Measurements from ENCODE around the gene RASGEF1C. TPM values are rescaled to one million over a fixed set of nuclear protein-coding genes. Genes with fewer than 3 reads are reported as not detected.

Gene RASGEF1C
- total and polyA plus RNA-seq, 7 donors: 0.35 to 4.2 (median 1.1) TPM; not detected in 2

GRCh38 chr5:180135128-180135955 is 73.7 kb downstream of the RASGEF1C start:
- TF ChIP-seq EP300 (IDR thresholded peaks at IDR 0.05) (no peak), POLR2AphosphoS5 (IDR thresholded peaks at IDR 0.05) (no peak), POLR2A (IDR thresholded peaks at IDR 0.05) (no peak)
- TF ChIP-seq, protein P1, sequence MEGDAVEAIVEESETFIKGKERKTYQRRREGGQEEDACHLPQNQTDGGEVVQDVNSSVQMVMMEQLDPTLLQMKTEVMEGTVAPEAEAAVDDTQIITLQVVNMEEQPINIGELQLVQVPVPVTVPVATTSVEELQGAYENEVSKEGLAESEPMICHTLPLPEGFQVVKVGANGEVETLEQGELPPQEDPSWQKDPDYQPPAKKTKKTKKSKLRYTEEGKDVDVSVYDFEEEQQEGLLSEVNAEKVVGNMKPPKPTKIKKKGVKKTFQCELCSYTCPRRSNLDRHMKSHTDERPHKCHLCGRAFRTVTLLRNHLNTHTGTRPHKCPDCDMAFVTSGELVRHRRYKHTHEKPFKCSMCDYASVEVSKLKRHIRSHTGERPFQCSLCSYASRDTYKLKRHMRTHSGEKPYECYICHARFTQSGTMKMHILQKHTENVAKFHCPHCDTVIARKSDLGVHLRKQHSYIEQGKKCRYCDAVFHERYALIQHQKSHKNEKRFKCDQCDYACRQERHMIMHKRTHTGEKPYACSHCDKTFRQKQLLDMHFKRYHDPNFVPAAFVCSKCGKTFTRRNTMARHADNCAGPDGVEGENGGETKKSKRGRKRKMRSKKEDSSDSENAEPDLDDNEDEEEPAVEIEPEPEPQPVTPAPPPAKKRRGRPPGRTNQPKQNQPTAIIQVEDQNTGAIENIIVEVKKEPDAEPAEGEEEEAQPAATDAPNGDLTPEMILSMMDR (IDR thresholded peaks at IDR 0.05): no peak
- Histone ChIP-seq H3K36me3 (no peaks in the 10 kb centered on the region), H3K4me3 (no peak overlapping the region), H3K9me3 (no peaks in the 10 kb centered on the region), H3K4me1 (no peaks in the 10 kb centered on the region), H3K27ac (no peak overlapping the region), H3K27me3 (peaks cover 0 to 14% (median 0%) of the 10 kb centered on the region in 3 donors)
- 53 to 57% methylated on average over 13 of the region's 13 CpGs for WGBS, 2 donors
- DNase-seq: peak; percentile 53
- intact Hi-C loops (cut with DNase I): no loop called here

DNA sequence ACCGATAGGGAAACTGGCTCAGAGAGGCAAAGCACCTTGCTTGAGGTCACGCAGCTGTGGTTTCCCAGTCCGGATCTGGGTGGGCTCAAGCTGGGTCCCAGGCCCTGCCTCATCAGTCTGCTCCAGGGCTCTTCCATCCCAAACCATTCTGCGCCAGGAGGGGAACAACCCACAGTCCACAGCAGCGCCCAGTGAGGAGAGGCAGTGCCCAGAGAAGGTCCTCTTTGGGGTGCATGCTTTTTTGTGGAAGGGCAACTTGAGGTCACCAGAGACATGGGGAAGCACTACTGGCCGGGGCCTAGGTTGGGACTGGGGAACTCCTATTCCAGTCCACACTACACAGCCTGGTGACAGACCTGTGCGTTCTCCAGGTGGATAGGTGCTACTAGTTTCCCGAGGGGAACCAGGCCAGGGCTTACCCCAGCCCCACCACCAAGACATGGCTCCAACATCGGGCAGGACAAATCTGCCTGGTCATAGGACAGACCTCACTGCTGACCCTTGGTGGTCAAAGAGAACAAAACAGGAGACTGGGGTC is 75.0 kb downstream of the RASGEF1C start:
- WGBS, 2 donors: 87 to 91% methylated on average over 9 of the region's 9 CpGs
- intact Hi-C loops (cut with DNase I): no loop called here
- Histone ChIP-seq H3K27ac (no peak overlapping the region), H3K36me3 (no peaks in the 10 kb centered on the region), H3K4me3 (no peak overlapping the region), H3K27me3 (peaks cover 0 to 7% (median 0%) of the 10 kb centered on the region in 3 donors), H3K4me1 (no peaks in the 10 kb centered on the region), H3K9me3 (no peaks in the 10 kb centered on the region)
- TF ChIP-seq POLR2AphosphoS5 (IDR thresholded peaks at IDR 0.05) (no peak), POLR2A (IDR thresholded peaks at IDR 0.05) (no peak), EP300 (IDR thresholded peaks at IDR 0.05) (no peak)
- no peak for DNase-seq

GRCh38 chr5:180133551-180133950 is 75.5 kb downstream of the RASGEF1C start:
- TF ChIP-seq, protein P1 (IDR thresholded peaks at IDR 0.05): no peak
- TF ChIP-seq POLR2A (IDR thresholded peaks at IDR 0.05): no peak
- TF ChIP-seq POLR2AphosphoS5 (IDR thresholded peaks at IDR 0.05): no peak
- no peak for TF ChIP-seq EP300 (IDR thresholded peaks at IDR 0.05)
- Histone ChIP-seq H3K4me3 (no peak overlapping the region), H3K4me1 (no peaks in the 10 kb centered on the region), H3K36me3 (no peaks in the 10 kb centered on the region), H3K9me3 (no peaks in the 10 kb centered on the region), H3K27ac (no peak overlapping the region), H3K27me3 (peaks cover 0 to 7% (median 0%) of the 10 kb centered on the region in 3 donors)
- intact Hi-C loops (cut with DNase I): no loop called here
- no peak for DNase-seq
- WGBS, 2 donors: 80 to 91% methylated on average over 4 of the region's 4 CpGs

GRCh38 chr5:180133060-180133459 is 76.0 kb downstream of the RASGEF1C start:
- Histone ChIP-seq H3K4me1 (no peaks in the 10 kb centered on the region), H3K4me3 (no peak overlapping the region), H3K9me3 (no peaks in the 10 kb centered on the region), H3K27me3 (peaks cover 0 to 7% (median 0%) of the 10 kb centered on the region in 3 donors), H3K27ac (no peak overlapping the region), H3K36me3 (no peaks in the 10 kb centered on the region)
- no peak for DNase-seq
- intact Hi-C loops (cut with DNase I): no loop called here
- TF ChIP-seq POLR2AphosphoS5 (IDR thresholded peaks at IDR 0.05) (no peak), POLR2A (IDR thresholded peaks at IDR 0.05) (no peak), EP300 (IDR thresholded peaks at IDR 0.05) (no peak)
- TF ChIP-seq, protein P1 (IDR thresholded peaks at IDR 0.05): no peak
- WGBS, 2 donors: 70 to 87% methylated on average over 9 of the region's 9 CpGs
